Gastroesophageal sphincter (tissue), 4 donors: ENCODE data around the gene GRIK3. TPM values are rescaled to one million over a fixed set of nuclear protein-coding genes. Genes with fewer than 3 reads are reported as not detected.

Source experiments
- ATAC-seq: fragments of 150-250 bp; one replicate; pipeline ENCODE4 v1.9.1; 2016; ENCODE audit warnings: mild to moderate bottlenecking, moderate library complexity
- H3K27ac ChIP-seq, 4 donors: fragments of 200-600 bp; sonication (generic) in 3 of 4; 1 replicate in 3 of 4; 2 replicates in 1 of 4; pipeline ENCODE4 v1.5.1; 2016 to 2019
- H3K27me3 ChIP-seq: fragments of 200-600 bp; sonication (generic); one replicate; pipeline ENCODE4 v1.5.1; 2019
- H3K36me3 ChIP-seq, 2 donors: fragments of 200-600 bp; sonication (generic); one replicate each; pipeline ENCODE4 v1.5.1; 2019; ENCODE audit warnings: control low read depth in 1 of 2
- H3K4me1 ChIP-seq, 3 donors: fragments of 200-600 bp; sonication (generic); 1 replicate in 2 of 3; 2 replicates in 1 of 3; pipeline ENCODE4 v1.5.1; 2016 to 2019; ENCODE audit warnings: control low read depth in 2 of 3
- H3K4me3 ChIP-seq, 2 donors: fragments of 200-600 bp; sonication (generic); one replicate each; pipeline ENCODE4 v1.5.1; 2019; ENCODE audit warnings: mild to moderate bottlenecking in 1 of 2, moderate library complexity in 1 of 2
- H3K9me3 ChIP-seq, 3 donors: fragments of 200-600 bp; sonication (generic); one replicate each; pipeline ENCODE4 v1.5.1; 2017 to 2019; ENCODE audit warnings: control low read depth in 2 of 3
- CTCF ChIP-seq, 4 experiments: fragments of 200-600 bp in 2 of 4; fragments of 450-650 bp in 2 of 4; sonication (generic) in 1 of 4; IDR thresholded peaks; one replicate each; pipeline ENCODE4 v1.5.1; 2017 to 2019; ENCODE audit warnings: antibody characterized with exemption in 4 of 4, mild to moderate bottlenecking in 2 of 4, moderate library complexity in 2 of 4
- EP300 ChIP-seq: sonication (generic); formaldehyde crosslinking; IDR thresholded peaks from one replicate; pipeline ENCODE4 v1.6.1; 2017; ENCODE audit warnings: antibody characterized with exemption, mild to moderate bottlenecking
- POLR2A ChIP-seq, 2 donors: fragments of 450-650 bp; IDR thresholded peaks; one replicate each; pipeline ENCODE4 v1.6.1; 2017; ENCODE audit warnings: antibody characterized with exemption in 2 of 2, mild to moderate bottlenecking in 2 of 2, moderate library complexity in 1 of 2
- POLR2AphosphoS5 ChIP-seq: sonication (generic); formaldehyde crosslinking; IDR thresholded peaks from one replicate; pipeline ENCODE4 v1.6.1; 2017; ENCODE audit warnings: antibody characterized with exemption
- WGBS, 2 donors: methylation state at CpG; one replicate each; pipeline ENCODE4 v1.1.5; 2018; ENCODE audit warnings: low coverage in 1 of 2; 5-methylcytosine and 5-hydroxymethylcytosine counted together
- total RNA-seq, 4 donors: library from RNA; depleted of rRNA; stranded (reverse); fragments of >200 nt; gene quantifications; one replicate each; pipeline ENCODE4 v1.1.0, GENCODE V29; 2016

GRIK3 gene
- total RNA-seq, 4 donors from 2014 or later, result 3.1 to 7.8 (median 5.0) TPM

- Histone ChIP-seq H3K27ac (no peak overlapping the region), H3K9me3 (no peaks in the 10 kb centered on the region), H3K4me3 (no peak overlapping the region), H3K4me1 (no peaks in the 10 kb centered on the region), H3K36me3 (no peaks in the 10 kb centered on the region), H3K27me3 (peaks cover 93% of the 10 kb centered on the region)
- no peak for ATAC-seq
- TF ChIP-seq CTCF (IDR thresholded peaks at IDR 0.05) (no peak), EP300 (no peak), POLR2A (IDR thresholded peaks at IDR 0.05) (no peak), POLR2AphosphoS5 (no peak)
- WGBS, 2 donors, result 67 to 100% methylated on average over 1 to 4 of the region's 12 CpGs
Observed at GRCh38 chr1:36849956-36850355, 184.4 kb downstream of the GRIK3 start.

- Histone ChIP-seq H3K4me3 (no peak overlapping the region), H3K36me3 (no peaks in the 10 kb centered on the region), H3K4me1 (no peaks in the 10 kb centered on the region), H3K27ac (no peak overlapping the region), H3K27me3 (peaks cover 86% of the 10 kb centered on the region), H3K9me3 (no peaks in the 10 kb centered on the region)
- 0 to 17% methylated on average over 1 to 2 of the region's 2 CpGs for WGBS, 2 donors
- ATAC-seq, result no peak
- TF ChIP-seq CTCF (IDR thresholded peaks at IDR 0.05), result no peak
- TF ChIP-seq EP300, result no peak
- TF ChIP-seq POLR2AphosphoS5, result no peak
- no peak for TF ChIP-seq POLR2A (IDR thresholded peaks at IDR 0.05)
Observed at GRCh38 chr1:36847761-36848160, 186.6 kb downstream of the GRIK3 start.

GRCh38 chr1:36847186-36847585 is 187.1 kb downstream of the GRIK3 start:
- ATAC-seq, result no peak
- H3K27ac ChIP-seq, result no peak overlapping the region
- 13 to 20% methylated on average over 1 of the region's 1 CpG for WGBS, 2 donors
- no peaks in the 10 kb centered on the region for H3K4me1 ChIP-seq
- TF ChIP-seq CTCF (IDR thresholded peaks at IDR 0.05) (no peak), POLR2A (IDR thresholded peaks at IDR 0.05) (no peak)
- no peak overlapping the region for H3K4me3 ChIP-seq
- H3K9me3 ChIP-seq, result no peaks in the 10 kb centered on the region
- peaks cover 86% of the 10 kb centered on the region for H3K27me3 ChIP-seq
- H3K36me3 ChIP-seq, result no peaks in the 10 kb centered on the region

DNA sequence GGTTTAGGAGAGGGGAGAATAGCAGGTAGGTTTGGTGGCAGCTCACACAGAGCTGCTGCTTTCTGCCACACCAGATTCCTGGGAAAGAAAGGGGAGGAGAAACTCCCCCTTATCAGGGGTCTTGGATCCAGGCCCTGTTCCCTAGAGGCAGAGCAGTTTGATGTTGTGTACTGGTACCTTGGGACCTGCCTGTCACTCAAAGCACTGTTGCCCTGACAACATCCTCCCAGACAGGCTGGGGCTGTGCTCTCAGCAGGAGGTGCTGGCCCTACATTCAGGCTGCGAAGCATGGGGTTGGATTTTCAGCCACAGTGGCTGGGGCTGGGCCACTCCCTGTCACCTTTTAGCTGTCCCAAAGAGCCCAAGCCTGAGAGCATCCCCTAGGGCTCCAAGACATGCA is 188.0 kb downstream of the GRIK3 start:
- WGBS, 2 donors, result 60% methylated on average over 1 of the region's 1 CpG; no CpG with 5 or more reads in 1 of the 2 donors
- TF ChIP-seq CTCF (IDR thresholded peaks at IDR 0.05) (no peak), POLR2AphosphoS5 (no peak), POLR2A (IDR thresholded peaks at IDR 0.05) (no peak), EP300 (no peak)
- Histone ChIP-seq H3K27me3 (peaks cover 86% of the 10 kb centered on the region), H3K4me3 (no peak overlapping the region), H3K27ac (no peak overlapping the region), H3K4me1 (no peaks in the 10 kb centered on the region), H3K36me3 (no peaks in the 10 kb centered on the region), H3K9me3 (no peaks in the 10 kb centered on the region)
- no peak for ATAC-seq

DNA sequence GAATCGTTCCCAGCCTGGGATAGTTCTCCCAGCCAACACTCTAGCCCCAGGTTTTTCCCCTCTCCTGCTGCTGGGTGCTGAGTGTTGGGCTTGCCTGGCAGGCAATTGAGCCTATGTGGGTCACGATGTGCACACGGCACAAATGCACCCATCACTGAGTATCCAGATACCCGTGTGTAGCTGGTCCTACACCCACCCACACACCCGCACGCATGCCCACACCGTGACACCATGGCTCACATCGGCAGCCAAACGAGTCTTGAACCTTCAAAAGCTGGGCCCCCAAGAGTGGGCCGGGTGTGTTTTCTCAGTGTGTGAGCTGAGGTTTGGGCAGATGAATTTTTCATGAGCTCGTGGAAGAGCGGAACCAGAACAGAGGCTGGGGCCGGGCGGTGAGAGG is 188.5 kb downstream of the GRIK3 start:
- Histone ChIP-seq H3K9me3 (no peaks in the 10 kb centered on the region), H3K4me3 (no peak overlapping the region), H3K36me3 (no peaks in the 10 kb centered on the region), H3K4me1 (no peaks in the 10 kb centered on the region), H3K27ac (no peak overlapping the region), H3K27me3 (peaks cover 86% of the 10 kb centered on the region)
- WGBS, 2 donors, result 80% methylated on average over 2 of the region's 14 CpGs; no CpG with 5 or more reads in 1 of the 2 donors
- TF ChIP-seq POLR2A (IDR thresholded peaks at IDR 0.05) (no peak), POLR2AphosphoS5 (no peak), EP300 (no peak), CTCF (IDR thresholded peaks at IDR 0.05) (no peak)
- no peak for ATAC-seq
